A549 (cell line): ENCODE results near the gene TMED6. TPM values are rescaled to one million over a fixed set of nuclear protein-coding genes. Genes with fewer than 3 reads are reported as not detected.
A peak's percentile ranks its signal among the peaks of the same experiment; 100 is the strongest.

Source experiments
- ATAC-seq, 2 experiments: fragments of 200-7000 bp in 1 of 2; fragments of >200 bp in 1 of 2; cut with Nextera tagmentation in 1 of 2; cut with Tn5 transposase in 1 of 2; 3 replicates each; pipeline versions ENCODE4 v1.8.0 to v1.9.1; 2018 to 2020; ENCODE audit warnings: mild to moderate bottlenecking in 1 of 2, moderate library complexity in 1 of 2
- CTCF ChIA-PET: fragments of 300-600 bp; sonication (Branson Sonifier 250); formaldehyde crosslinking; extraction: SDS; loops from one replicate; lab custom pipeline; 2021; ENCODE audit warnings: antibody characterized with exemption, inconsistent platforms; lab: Yijun Ruan, JAX
- POLR2A ChIA-PET: fragments of 350-600 bp; formaldehyde crosslinking; extraction: SDS; loops from one replicate; lab custom pipeline; 2021; ENCODE audit warnings: antibody characterized with exemption, inconsistent platforms; lab: Yijun Ruan, JAX
- DNase-seq, 2 experiments: peaks; one replicate each; pipeline versions ENCODE4 v3.0.0 to v3.0.0-alpha.2; 2011 to 2016; ENCODE audit warnings: low read depth in 1 of 2, low spot score in 1 of 2
- FAIRE-seq: peaks from 2 replicates; lab custom pipeline; 2011; peaks lifted over from hg19 to GRCh38; lab: Jason Lieb, UNC
- H3K27ac ChIP-seq, 2 experiments: fragments of >200 bp; sonication (Bioruptor Twin); formaldehyde crosslinking; 3 replicates each; pipeline ENCODE4 v1.5.1; 2016 to 2017
- H3K4me1 ChIP-seq: fragments of >200 bp; sonication (Bioruptor Twin); formaldehyde crosslinking; 3 replicates; pipeline ENCODE4 v1.6.1; 2016
- H3K4me2 ChIP-seq: fragments of >200 bp; sonication (Bioruptor Twin); formaldehyde crosslinking; 3 replicates; pipeline ENCODE4 v1.6.1; 2016
- H3K4me3 ChIP-seq: fragments of >200 bp; sonication (Bioruptor Twin); formaldehyde crosslinking; 3 replicates; pipeline ENCODE4 v1.5.1; 2016
- H3K9me3 ChIP-seq: fragments of >200 bp; sonication (Bioruptor Twin); formaldehyde crosslinking; 3 replicates; pipeline ENCODE4 v1.6.1; 2016
- CEBPB ChIP-seq, 2 experiments: fragments of >200 bp in 1 of 2; sonication (Bioruptor Twin) in 1 of 2; formaldehyde crosslinking in 1 of 2; IDR thresholded peaks; 2 replicates each; pipeline ENCODE4 v1.6.1; 2012 to 2016
- CHD4 ChIP-seq: fragments of 200-600 bp; sonication (generic); IDR thresholded peaks from 2 replicates; pipeline ENCODE4 v1.6.1; 2016; ENCODE audit warnings: antibody characterized with exemption, mild to moderate bottlenecking, borderline replicate concordance
- EHF ChIP-seq: fragments of 250-450 bp; sonication (Bioruptor Pico); IDR thresholded peaks from 2 replicates; pipeline ENCODE4 v1.5.0; 2020; ENCODE audit warnings: mild to moderate bottlenecking
- ESRRA ChIP-seq: fragments of 150-350 bp; IDR thresholded peaks from 2 replicates; pipeline ENCODE4 v1.6.1; 2014; ENCODE audit warnings: mild to moderate bottlenecking, low read length, borderline replicate concordance
- FOSB ChIP-seq: fragments of 250-450 bp; sonication (Bioruptor Pico); IDR thresholded peaks from 2 replicates; pipeline ENCODE4 v1.5.0; 2020; ENCODE audit warnings: mild to moderate bottlenecking, moderate library complexity
- FOSL2 ChIP-seq, 2 experiments: fragments of 450-650 bp in 1 of 2; fragments of >200 bp in 1 of 2; sonication (Bioruptor Twin) in 1 of 2; formaldehyde crosslinking; IDR thresholded peaks; 2 replicates each; pipeline versions ENCODE4 v1.5.0 to v1.6.1; 2016 to 2020; ENCODE audit warnings: mild to moderate bottlenecking in 1 of 2, moderate library complexity in 1 of 2
- GATA3 ChIP-seq: IDR thresholded peaks from 2 replicates; pipeline ENCODE4 v1.6.1; 2012; ENCODE audit warnings: borderline replicate concordance
- HES2 ChIP-seq: fragments of >200 bp; sonication (Bioruptor Twin); formaldehyde crosslinking; IDR thresholded peaks from 2 replicates; pipeline ENCODE4 v1.6.1; 2016
- HOXA7 ChIP-seq: fragments of 250-450 bp; sonication (Bioruptor Pico); IDR thresholded peaks from 2 replicates; pipeline ENCODE4 v1.5.0; 2020; ENCODE audit warnings: mild to moderate bottlenecking, moderate library complexity
- JUNB ChIP-seq: fragments of >200 bp; sonication (Bioruptor Twin); formaldehyde crosslinking; IDR thresholded peaks from 2 replicates; pipeline ENCODE4 v1.6.1; 2016
- KDM1A ChIP-seq: fragments of 200-600 bp; sonication (generic); IDR thresholded peaks from 2 replicates; pipeline ENCODE4 v1.6.1; 2016; ENCODE audit warnings: low read depth, mild to moderate bottlenecking
- MAFK ChIP-seq: fragments of 450-650 bp; IDR thresholded peaks from 2 replicates; pipeline ENCODE4 v1.6.1; 2014; ENCODE audit not compliant: partially characterized antibody
- NR3C1 ChIP-seq: fragments of >200 bp; sonication (Bioruptor Twin); formaldehyde crosslinking; IDR thresholded peaks from 3 replicates; pipeline ENCODE4 v1.6.1; 2017
- PHF8 ChIP-seq: fragments of 200-600 bp; sonication (generic); IDR thresholded peaks from 2 replicates; pipeline ENCODE4 v1.6.1; 2016; ENCODE audit warnings: low read depth, mild to moderate bottlenecking, antibody characterized with exemption, moderate library complexity, borderline replicate concordance
- RARB ChIP-seq: fragments of 250-450 bp; sonication (Bioruptor Pico); IDR thresholded peaks from 2 replicates; pipeline ENCODE4 v1.8.0; 2021; ENCODE audit warnings: mild to moderate bottlenecking, moderate library complexity
- RCOR1 ChIP-seq: fragments of 150-350 bp; IDR thresholded peaks from 2 replicates; pipeline ENCODE4 v1.6.1; 2014; ENCODE audit warnings: antibody characterized with exemption, low read length, low read depth
- REST ChIP-seq: fragments of 200-600 bp; sonication (generic); IDR thresholded peaks from 2 replicates; pipeline ENCODE4 v1.6.1; 2016; ENCODE audit warnings: antibody characterized with exemption, mild to moderate bottlenecking, moderate library complexity
- RNF2 ChIP-seq: fragments of 200-600 bp; sonication (generic); IDR thresholded peaks from 2 replicates; pipeline ENCODE4 v1.6.1; 2016; ENCODE audit warnings: low read depth, mild to moderate bottlenecking, antibody characterized with exemption, moderate library complexity, borderline replicate concordance
- SMC3 ChIP-seq: fragments of >200 bp; sonication (Bioruptor Twin); formaldehyde crosslinking; IDR thresholded peaks from 3 replicates; pipeline ENCODE4 v1.6.1; 2018; ENCODE audit warnings: inconsistent platforms
- SREBF2 ChIP-seq: fragments of 450-650 bp; IDR thresholded peaks from 2 replicates; pipeline ENCODE4 v1.6.1; 2014; ENCODE audit warnings: mild to moderate bottlenecking, moderate library complexity
- ZFP36 ChIP-seq: fragments of 450-650 bp; IDR thresholded peaks from 2 replicates; pipeline ENCODE4 v1.6.1; 2014; ENCODE audit warnings: borderline replicate concordance; ENCODE audit not compliant: partially characterized antibody
- ZSCAN20 ChIP-seq: fragments of 250-450 bp; sonication (Bioruptor Pico); IDR thresholded peaks from 2 replicates; pipeline ENCODE4 v1.8.0; 2022; ENCODE audit warnings: mild to moderate bottlenecking, moderate library complexity
- WGBS: methylation state at CpG from one replicate; pipeline ENCODE4 v1.1.6; 2017; ENCODE audit errors: missing lambda C conversion rate; 5-methylcytosine and 5-hydroxymethylcytosine counted together
- polyA plus RNA-seq, 4 experiments: library from polyadenylated mRNA; depleted of rRNA in 3 of 4; stranded (reverse); fragments of >200 nt; fragmentation: RNase III in 1 of 4; extraction: RNeasy Plus Mini Kit Qiagen cat#74134 plus additional on column Dnase treatment in 1 of 4; gene quantifications; 2 replicates in 3 of 4; 3 replicates in 1 of 4; pipeline ENCODE4 v1.2.3, GENCODE V29; 2011 to 2017
- TF ChIP-seq, protein P1 (sequence below): IDR thresholded peaks from 2 replicates; pipeline ENCODE4 v1.6.1; 2012; ENCODE audit warnings: low read depth, borderline replicate concordance
- TF ChIP-seq, protein P2 (sequence below): fragments of >200 bp; sonication (Bioruptor Twin); formaldehyde crosslinking; IDR thresholded peaks from 3 replicates; pipeline ENCODE4 v1.6.1; 2016
- TF ChIP-seq, protein P3 (sequence below): fragments of >200 bp; sonication (Bioruptor Twin); formaldehyde crosslinking; IDR thresholded peaks from 3 replicates; pipeline ENCODE4 v1.5.1; 2016

The TMED6 gene
- polyA plus RNA-seq, 2 of the 4 experiments (the other 2 are of a cell fraction), result 0.19 TPM; not detected in 1

GRCh38 chr16:69386596-69386995, 35.0 kb upstream of the TMED6 start:
- ATAC-seq (no peak; a peak in 1 of 6 replicates), DNase-seq (no peak), FAIRE-seq (no peak)
- 56% methylated on average over 1 of the region's 1 CpG for WGBS
- Histone ChIP-seq H3K27ac (peak overlapping the region in 1 of 2 experiments; percentile 94; a peak in 3 of 6 replicates), H3K4me2 (peak overlapping the region; percentile 52), H3K4me1 (peaks cover 17% of the 10 kb centered on the region; the same call in 2 of the 3 replicates), H3K4me3 (peak overlapping the region; percentile 92; the same call in 1 of the 3 replicates), H3K9me3 (no peaks in the 10 kb centered on the region)
- no peak for TF ChIP-seq EHF (CRISPR knock-in tag)
- TF ChIP-seq NR3C1, result no peak
- no peak for TF ChIP-seq SREBF2
- TF ChIP-seq ESRRA, result no peak
- TF ChIP-seq FOSL2 (IDR thresholded peaks at IDR 0.05), result no peak
- no peak for TF ChIP-seq FOSL2 (CRISPR knock-in tag; IDR thresholded peaks at IDR 0.05)
- TF ChIP-seq REST, result no peak
- TF ChIP-seq, protein P1, sequence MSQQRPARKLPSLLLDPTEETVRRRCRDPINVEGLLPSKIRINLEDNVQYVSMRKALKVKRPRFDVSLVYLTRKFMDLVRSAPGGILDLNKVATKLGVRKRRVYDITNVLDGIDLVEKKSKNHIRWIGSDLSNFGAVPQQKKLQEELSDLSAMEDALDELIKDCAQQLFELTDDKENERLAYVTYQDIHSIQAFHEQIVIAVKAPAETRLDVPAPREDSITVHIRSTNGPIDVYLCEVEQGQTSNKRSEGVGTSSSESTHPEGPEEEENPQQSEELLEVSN, result no peak
- TF ChIP-seq CEBPB (IDR thresholded peaks at IDR 0.05), result no peak
- TF ChIP-seq PHF8, result no peak
- no peak for TF ChIP-seq ZFP36
- no peak for TF ChIP-seq FOSB
- no peak for TF ChIP-seq ZSCAN20 (CRISPR knock-in tag)
- TF ChIP-seq CHD4, result no peak
- no peak for TF ChIP-seq RNF2
- no peak for TF ChIP-seq SMC3
- TF ChIP-seq, protein P2, sequence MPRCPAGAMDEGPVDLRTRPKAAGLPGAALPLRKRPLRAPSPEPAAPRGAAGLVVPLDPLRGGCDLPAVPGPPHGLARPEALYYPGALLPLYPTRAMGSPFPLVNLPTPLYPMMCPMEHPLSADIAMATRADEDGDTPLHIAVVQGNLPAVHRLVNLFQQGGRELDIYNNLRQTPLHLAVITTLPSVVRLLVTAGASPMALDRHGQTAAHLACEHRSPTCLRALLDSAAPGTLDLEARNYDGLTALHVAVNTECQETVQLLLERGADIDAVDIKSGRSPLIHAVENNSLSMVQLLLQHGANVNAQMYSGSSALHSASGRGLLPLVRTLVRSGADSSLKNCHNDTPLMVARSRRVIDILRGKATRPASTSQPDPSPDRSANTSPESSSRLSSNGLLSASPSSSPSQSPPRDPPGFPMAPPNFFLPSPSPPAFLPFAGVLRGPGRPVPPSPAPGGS, result no peak
- TF ChIP-seq HES2, result no peak
- ChIA-PET CTCF (interaction anchor here (1.1 to 3.2 kb wide), 5 partner anchors 8 to 368 kb away, joined by 3 to 20 read pairs (median 3); partner anchors contain the start of gene NOB1), POLR2A (no interaction called here)

- ATAC-seq (no peak), DNase-seq (no peak), FAIRE-seq (no peak)
- TF ChIP-seq RARB (CRISPR knock-in tag), result no peak
- no peak for TF ChIP-seq RCOR1
- no peak for TF ChIP-seq GATA3
- no peak for TF ChIP-seq JUNB
- TF ChIP-seq CHD4, result no peak
- TF ChIP-seq MAFK, result no peak
- TF ChIP-seq KDM1A, result no peak
- TF ChIP-seq, protein P3, sequence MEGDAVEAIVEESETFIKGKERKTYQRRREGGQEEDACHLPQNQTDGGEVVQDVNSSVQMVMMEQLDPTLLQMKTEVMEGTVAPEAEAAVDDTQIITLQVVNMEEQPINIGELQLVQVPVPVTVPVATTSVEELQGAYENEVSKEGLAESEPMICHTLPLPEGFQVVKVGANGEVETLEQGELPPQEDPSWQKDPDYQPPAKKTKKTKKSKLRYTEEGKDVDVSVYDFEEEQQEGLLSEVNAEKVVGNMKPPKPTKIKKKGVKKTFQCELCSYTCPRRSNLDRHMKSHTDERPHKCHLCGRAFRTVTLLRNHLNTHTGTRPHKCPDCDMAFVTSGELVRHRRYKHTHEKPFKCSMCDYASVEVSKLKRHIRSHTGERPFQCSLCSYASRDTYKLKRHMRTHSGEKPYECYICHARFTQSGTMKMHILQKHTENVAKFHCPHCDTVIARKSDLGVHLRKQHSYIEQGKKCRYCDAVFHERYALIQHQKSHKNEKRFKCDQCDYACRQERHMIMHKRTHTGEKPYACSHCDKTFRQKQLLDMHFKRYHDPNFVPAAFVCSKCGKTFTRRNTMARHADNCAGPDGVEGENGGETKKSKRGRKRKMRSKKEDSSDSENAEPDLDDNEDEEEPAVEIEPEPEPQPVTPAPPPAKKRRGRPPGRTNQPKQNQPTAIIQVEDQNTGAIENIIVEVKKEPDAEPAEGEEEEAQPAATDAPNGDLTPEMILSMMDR, result no peak
- no peak for TF ChIP-seq HOXA7 (CRISPR knock-in tag)
- CTCF ChIA-PET, result interaction anchor here (1.7 to 1.9 kb wide), 2 partner anchors 11 kb away, joined by 6 to 11 read pairs; no protein-coding TSS in a partner anchor
- H3K4me3 ChIP-seq, result peak overlapping the region; percentile 92
- peak overlapping the region; percentile 88 for H3K4me2 ChIP-seq
- peaks cover 17% of the 10 kb centered on the region; the same call in 2 of the 3 replicates for H3K4me1 ChIP-seq
- 7% methylated on average over 6 of the region's 6 CpGs for WGBS
- POLR2A ChIA-PET, result no interaction called here
- no peaks in the 10 kb centered on the region for H3K9me3 ChIP-seq
- peak overlapping the region; percentile 81 to 94 for H3K27ac ChIP-seq
Observed at GRCh38 chr16:69384974-69385373, 33.4 kb upstream of the TMED6 start.
